Endothelial cell (in vitro differentiated cells): ENCODE results near the gene GUCA1C. TPM values are rescaled to one million over a fixed set of nuclear protein-coding genes. Genes with fewer than 3 reads are reported as not detected.

ENCODE experiments used
- DNase-seq: peaks from one replicate; pipeline ENCODE4 v3.0.0; 2021; ENCODE audit warnings: low spot score
- H3K27ac Mint-ChIP-seq: one replicate; pipeline ENCODE4 v1.8.0; 2021; ENCODE audit warnings: mixed read lengths, inconsistent platforms; ENCODE audit not compliant: unreplicated experiment
- H3K27me3 Mint-ChIP-seq: one replicate; pipeline ENCODE4 v1.8.0; 2021; ENCODE audit warnings: mild to moderate bottlenecking, moderate library complexity, mixed read lengths, inconsistent platforms; ENCODE audit not compliant: unreplicated experiment
- H3K36me3 Mint-ChIP-seq: one replicate; pipeline ENCODE4 v1.8.0; 2021; ENCODE audit warnings: mild to moderate bottlenecking, low read depth, mixed read lengths, inconsistent platforms; ENCODE audit not compliant: unreplicated experiment
- H3K4me1 Mint-ChIP-seq: one replicate; pipeline ENCODE4 v1.8.0; 2021; ENCODE audit warnings: mild to moderate bottlenecking, mixed read lengths, inconsistent platforms; ENCODE audit not compliant: unreplicated experiment
- H3K4me3 Mint-ChIP-seq: one replicate; pipeline ENCODE4 v1.8.0; 2021; ENCODE audit warnings: mild to moderate bottlenecking, mixed read lengths, inconsistent platforms; ENCODE audit not compliant: unreplicated experiment
- H3K9me3 Mint-ChIP-seq: one replicate; pipeline ENCODE4 v1.8.0; 2021; ENCODE audit warnings: mixed read lengths, inconsistent platforms; ENCODE audit not compliant: unreplicated experiment
- total RNA-seq: library from RNA; stranded (reverse); fragmentation: NEBNext Ultra II Directional; extraction: Animal tissue kit (Norgen Biotek cat#: 25700); gene quantifications from one replicate; pipeline ENCODE4 v1.2.1, GENCODE V29; 2021; ENCODE audit not compliant: unreplicated experiment
- TF ChIP-seq, protein P1 (sequence below): fragments of 200-600 bp; sonication (generic); IDR thresholded peaks from one replicate; pipeline ENCODE4 v1.5.0; 2021; ENCODE audit warnings: antibody characterized with exemption; ENCODE audit not compliant: unreplicated experiment

Gene GUCA1C
- total RNA-seq, 1 donor from 2014 or later: not detected

DNA sequence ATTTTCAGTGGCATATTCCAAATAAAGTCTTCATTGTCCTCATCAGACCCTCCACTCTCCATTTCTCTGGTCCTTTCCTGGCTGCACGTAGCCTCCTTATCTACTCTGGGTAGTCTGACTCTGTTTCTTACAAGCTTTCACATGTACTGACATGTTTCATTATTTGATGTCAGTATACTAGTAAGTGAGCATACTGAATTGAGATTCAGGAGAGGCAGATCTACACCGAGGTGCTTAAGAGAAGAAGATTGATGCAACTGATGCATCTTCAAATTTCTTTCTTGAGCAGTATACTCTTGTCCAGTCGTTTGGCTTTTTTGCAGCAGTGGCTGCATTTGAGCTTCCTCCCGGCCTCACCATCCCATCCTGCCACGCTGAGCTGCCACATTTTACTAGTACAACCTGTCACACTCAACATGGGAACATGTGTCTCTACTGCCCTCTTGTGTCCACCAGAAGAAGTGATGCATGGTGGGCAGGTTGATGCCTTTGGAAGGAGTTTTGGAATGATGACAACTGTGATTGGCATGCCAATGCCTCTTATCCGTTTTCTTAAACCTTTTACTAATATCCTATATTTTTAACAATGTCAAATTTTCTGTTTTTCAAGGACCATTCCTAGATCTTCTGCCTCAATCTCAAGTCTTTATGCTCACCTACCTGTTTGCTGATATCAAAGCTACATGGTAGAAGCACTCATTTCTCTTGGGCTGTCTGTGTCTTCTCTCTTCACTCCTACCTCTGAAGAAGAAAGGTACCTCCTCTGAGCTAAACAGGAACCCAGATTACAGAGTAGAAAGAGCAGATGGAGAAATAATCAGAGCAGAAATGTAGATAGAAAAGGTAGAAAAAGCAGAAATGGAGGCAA, 38.7 kb downstream of the GUCA1C start:
- Mint-ChIP-seq H3K4me3 (no peak overlapping the region), H3K27ac (no peak overlapping the region), H3K9me3 (no peaks in the 10 kb centered on the region), H3K27me3 (no peaks in the 10 kb centered on the region), H3K4me1 (no peaks in the 10 kb centered on the region), H3K36me3 (no peaks in the 10 kb centered on the region)
- DNase-seq: peak; percentile 51
- TF ChIP-seq, protein P1, sequence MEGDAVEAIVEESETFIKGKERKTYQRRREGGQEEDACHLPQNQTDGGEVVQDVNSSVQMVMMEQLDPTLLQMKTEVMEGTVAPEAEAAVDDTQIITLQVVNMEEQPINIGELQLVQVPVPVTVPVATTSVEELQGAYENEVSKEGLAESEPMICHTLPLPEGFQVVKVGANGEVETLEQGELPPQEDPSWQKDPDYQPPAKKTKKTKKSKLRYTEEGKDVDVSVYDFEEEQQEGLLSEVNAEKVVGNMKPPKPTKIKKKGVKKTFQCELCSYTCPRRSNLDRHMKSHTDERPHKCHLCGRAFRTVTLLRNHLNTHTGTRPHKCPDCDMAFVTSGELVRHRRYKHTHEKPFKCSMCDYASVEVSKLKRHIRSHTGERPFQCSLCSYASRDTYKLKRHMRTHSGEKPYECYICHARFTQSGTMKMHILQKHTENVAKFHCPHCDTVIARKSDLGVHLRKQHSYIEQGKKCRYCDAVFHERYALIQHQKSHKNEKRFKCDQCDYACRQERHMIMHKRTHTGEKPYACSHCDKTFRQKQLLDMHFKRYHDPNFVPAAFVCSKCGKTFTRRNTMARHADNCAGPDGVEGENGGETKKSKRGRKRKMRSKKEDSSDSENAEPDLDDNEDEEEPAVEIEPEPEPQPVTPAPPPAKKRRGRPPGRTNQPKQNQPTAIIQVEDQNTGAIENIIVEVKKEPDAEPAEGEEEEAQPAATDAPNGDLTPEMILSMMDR: peak; percentile 87

DNA sequence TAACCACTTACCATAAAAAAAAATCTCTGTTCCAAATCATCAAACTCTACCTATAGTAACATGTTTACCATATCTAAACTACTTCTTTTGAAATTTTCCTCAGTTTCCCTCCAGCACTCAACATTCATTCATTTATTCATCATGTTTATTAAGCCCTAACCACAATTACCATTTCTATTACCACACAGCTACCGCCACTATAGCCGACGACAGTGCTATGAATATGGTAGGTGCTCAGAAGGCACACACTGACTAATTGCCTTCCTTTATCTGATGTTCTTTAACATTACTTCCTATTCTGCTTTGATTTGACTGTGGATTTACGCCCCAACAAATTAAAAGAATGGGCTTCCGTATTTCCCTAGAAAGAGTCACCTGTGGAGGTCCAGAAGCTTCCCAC, 43.9 kb downstream of the GUCA1C start:
- H3K36me3 Mint-ChIP-seq: no peaks in the 10 kb centered on the region
- TF ChIP-seq, protein P1: no peak
- no peak overlapping the region for H3K27ac Mint-ChIP-seq
- H3K4me3 Mint-ChIP-seq: no peak overlapping the region
- no peaks in the 10 kb centered on the region for H3K9me3 Mint-ChIP-seq
- no peak for DNase-seq
- H3K4me1 Mint-ChIP-seq: no peaks in the 10 kb centered on the region
- no peaks in the 10 kb centered on the region for H3K27me3 Mint-ChIP-seq

DNA sequence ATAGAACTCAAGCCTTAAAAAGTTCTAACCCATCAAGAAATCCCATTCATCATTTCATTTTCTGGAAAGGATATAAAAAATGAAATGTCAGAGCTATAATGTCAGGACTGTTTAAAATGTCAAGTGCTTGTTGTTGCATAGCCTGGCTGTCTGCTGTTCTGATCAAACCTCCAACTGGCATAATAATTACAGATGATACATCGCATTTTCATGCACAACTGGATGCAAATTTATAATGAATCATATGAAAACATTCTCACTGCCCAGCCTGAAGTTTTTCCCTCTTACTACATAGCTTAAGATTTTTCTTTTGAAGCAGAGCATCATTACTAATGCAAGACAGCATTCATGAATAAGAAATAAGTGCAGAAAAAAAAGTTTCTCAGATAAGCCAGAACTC, 46.5 kb downstream of the GUCA1C start:
- DNase-seq: no peak
- no peak overlapping the region for H3K27ac Mint-ChIP-seq
- no peaks in the 10 kb centered on the region for H3K27me3 Mint-ChIP-seq
- H3K4me3 Mint-ChIP-seq: no peak overlapping the region
- no peaks in the 10 kb centered on the region for H3K4me1 Mint-ChIP-seq
- TF ChIP-seq, protein P1: no peak
- no peaks in the 10 kb centered on the region for H3K9me3 Mint-ChIP-seq
- no peaks in the 10 kb centered on the region for H3K36me3 Mint-ChIP-seq

DNA sequence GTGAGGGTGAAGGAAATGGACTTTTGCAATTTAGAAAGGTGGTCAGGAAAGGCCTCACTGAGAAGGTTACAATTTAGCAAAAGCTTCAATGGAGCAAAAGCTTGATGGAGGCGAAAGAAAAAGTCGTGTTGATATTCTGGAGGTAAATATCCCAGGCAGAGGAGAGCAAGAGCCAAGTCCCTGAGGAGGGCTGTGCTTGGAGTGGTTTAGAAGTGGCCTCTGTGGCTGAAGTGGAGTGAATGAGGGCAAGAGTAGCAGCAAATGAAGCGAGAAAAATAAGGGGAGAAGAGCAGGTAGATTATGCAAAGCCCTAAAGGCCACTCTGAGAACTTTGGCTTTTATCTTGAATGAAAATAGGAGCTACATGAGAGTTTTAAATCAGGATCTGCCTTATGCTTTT, 54.1 kb downstream of the GUCA1C start:
- TF ChIP-seq, protein P1: no peak
- no peaks in the 10 kb centered on the region for H3K27me3 Mint-ChIP-seq
- H3K4me1 Mint-ChIP-seq: no peaks in the 10 kb centered on the region
- no peaks in the 10 kb centered on the region for H3K9me3 Mint-ChIP-seq
- H3K36me3 Mint-ChIP-seq: no peaks in the 10 kb centered on the region
- H3K27ac Mint-ChIP-seq: no peak overlapping the region
- no peak for DNase-seq
- no peak overlapping the region for H3K4me3 Mint-ChIP-seq

DNA sequence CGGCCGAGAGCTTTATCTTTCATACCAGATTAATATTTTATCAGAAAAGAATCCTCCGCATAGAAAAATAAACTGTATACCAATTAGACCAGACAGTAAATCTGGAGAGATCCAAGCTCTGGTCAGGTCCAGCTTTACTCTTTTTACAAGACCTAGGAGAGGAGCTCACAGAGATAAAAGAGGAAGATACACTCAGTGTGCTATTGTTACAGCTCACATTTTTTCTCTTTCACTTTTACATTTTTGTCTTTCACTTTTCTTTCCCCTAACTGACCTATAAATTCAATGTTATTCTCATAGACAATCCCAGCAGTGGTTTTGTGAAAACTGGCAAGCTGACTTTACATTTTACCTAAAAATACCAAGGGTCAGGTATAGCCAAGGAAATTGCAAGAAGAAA, 55.8 kb downstream of the GUCA1C start:
- Mint-ChIP-seq H3K4me3 (no peak overlapping the region), H3K4me1 (no peaks in the 10 kb centered on the region), H3K36me3 (no peaks in the 10 kb centered on the region), H3K9me3 (no peaks in the 10 kb centered on the region), H3K27me3 (no peaks in the 10 kb centered on the region), H3K27ac (no peak overlapping the region)
- no peak for DNase-seq
- TF ChIP-seq, protein P1: no peak
